ENCODE measurements around the gene CASZ1. TPM values are rescaled to one million over a fixed set of nuclear protein-coding genes. Genes with fewer than 3 reads are reported as not detected.

The CASZ1 gene
- total and polyA plus RNA-seq, 2 donors (not counting 3 experiments of a cell fraction or from before 2014, with no cell fraction given), result 1.5 to 5.2 TPM

- POLR2A ChIA-PET, result no interaction called here
- FAIRE-seq (no peak), DNase-seq (ENCODE audit: low read depth, low spot score) (no peak)
- Histone ChIP-seq H3K27me3 (ENCODE audit: control insufficient read depth in 2 of 2, insufficient read depth in 2 of 2, low read length in 2 of 2) (no peaks in the 10 kb centered on the region), H3K4me1 (ENCODE audit: control insufficient read depth, extremely low read depth, insufficient read depth, low read length) (peaks cover 2% of the 10 kb centered on the region), H3K27ac (ENCODE audit: insufficient read depth, low read depth, low read length) (no peak overlapping the region), H3K9me3 (replicated peaks; ENCODE audit: control insufficient read depth, insufficient read depth, low read length) (no peaks in the 10 kb centered on the region), H3K36me3 (ENCODE audit: control insufficient read depth in 2 of 2, extremely low read depth in 1 of 2, insufficient read depth in 2 of 2, low read length in 2 of 2) (no peaks in the 10 kb centered on the region), H3K4me2 (ENCODE audit: insufficient read depth, low read length) (no peak overlapping the region), H2AFZ (ENCODE audit: low read depth, low read length) (no peak overlapping the region), H3K4me3 (replicated peaks in 1 of 3; ENCODE audit: insufficient read depth in 1 of 3, low read depth in 1 of 3, low read length in 3 of 3) (no peak overlapping the region), H4K20me1 (replicated peaks; ENCODE audit: control insufficient read depth, extremely low read depth, insufficient read depth, low read length) (no peaks in the 10 kb centered on the region), H3K79me2 (ENCODE audit: control insufficient read depth, insufficient read depth, low read length) (no peaks in the 10 kb centered on the region), H3K9me1 (replicated peaks; ENCODE audit: control insufficient read depth, extremely low read depth, insufficient read depth, low read length) (no peaks in the 10 kb centered on the region), H3K9ac (replicated peaks; ENCODE audit: extremely low read depth, insufficient read depth, low read length) (no peak overlapping the region)
- intact Hi-C loops (cut with micrococcal nuclease) (no loop called here), dilution Hi-C loops (cut with MboI; ENCODE audit: extremely low pct_ligation_motif_present, low sequenced_read_pairs) (no loop called here)
- no TSS peak for BruUV-seq (replicated peaks)
- TF ChIP-seq EZH2 (IDR thresholded peaks at IDR 0.05; ENCODE audit: borderline replicate concordance, low read depth, low read length, severe bottlenecking), result no peak
- no peak for TF ChIP-seq GATA2 (IDR thresholded peaks at IDR 0.05; ENCODE audit: insufficient read depth, insufficient read length, low read depth, low read length)
- TF ChIP-seq FOS (IDR thresholded peaks at IDR 0.05; ENCODE audit: borderline replicate concordance, insufficient read depth, low read length), result no peak
- no peak for TF ChIP-seq POLR2A (IDR thresholded peaks at IDR 0.05; ENCODE audit: low read depth, low read length)
- TF ChIP-seq MAX (IDR thresholded peaks at IDR 0.05; ENCODE audit: insufficient read depth, insufficient read length), result no peak
- TF ChIP-seq POLR2AphosphoS5 (IDR thresholded peaks at IDR 0.05; ENCODE audit: insufficient read depth, low read depth, low read length), result no peak
- TF ChIP-seq MYC (IDR thresholded peaks at IDR 0.05; ENCODE audit: low read depth, low read length), result no peak
- no peak for TF ChIP-seq CTCF (IDR thresholded peaks at IDR 0.05; ENCODE audit: extremely low read depth in 1 of 2, insufficient read depth in 1 of 2, low read depth in 1 of 2, low read length in 2 of 2)
- TF ChIP-seq JUN (IDR thresholded peaks at IDR 0.05; ENCODE audit: borderline replicate concordance, insufficient read depth, insufficient read length, low read depth), result no peak
- CTCF ChIA-PET, result no interaction called here
Measured at GRCh38 chr1:10648689-10649516, 147.5 kb downstream of the CASZ1 start.
